GM18505 (cell line): ENCODE data around the gene GPBAR1.
A peak's percentile ranks its signal among the peaks of the same experiment; 100 is the strongest.

Experiments
- ATAC-seq: cut with Tn5 transposase; IDR thresholded peaks from one replicate; pipeline ENCODE4 v1.9.1; 2021; ENCODE audit not compliant: unreplicated experiment
- POLR2A ChIP-seq: IDR thresholded peaks from 4 replicates; pipeline ENCODE4 v1.6.1; 2011; ENCODE audit warnings: borderline replicate concordance; ENCODE audit not compliant: insufficient read depth, insufficient read length; ENCODE audit errors: extremely low read depth

The GPBAR1 gene

DNA sequence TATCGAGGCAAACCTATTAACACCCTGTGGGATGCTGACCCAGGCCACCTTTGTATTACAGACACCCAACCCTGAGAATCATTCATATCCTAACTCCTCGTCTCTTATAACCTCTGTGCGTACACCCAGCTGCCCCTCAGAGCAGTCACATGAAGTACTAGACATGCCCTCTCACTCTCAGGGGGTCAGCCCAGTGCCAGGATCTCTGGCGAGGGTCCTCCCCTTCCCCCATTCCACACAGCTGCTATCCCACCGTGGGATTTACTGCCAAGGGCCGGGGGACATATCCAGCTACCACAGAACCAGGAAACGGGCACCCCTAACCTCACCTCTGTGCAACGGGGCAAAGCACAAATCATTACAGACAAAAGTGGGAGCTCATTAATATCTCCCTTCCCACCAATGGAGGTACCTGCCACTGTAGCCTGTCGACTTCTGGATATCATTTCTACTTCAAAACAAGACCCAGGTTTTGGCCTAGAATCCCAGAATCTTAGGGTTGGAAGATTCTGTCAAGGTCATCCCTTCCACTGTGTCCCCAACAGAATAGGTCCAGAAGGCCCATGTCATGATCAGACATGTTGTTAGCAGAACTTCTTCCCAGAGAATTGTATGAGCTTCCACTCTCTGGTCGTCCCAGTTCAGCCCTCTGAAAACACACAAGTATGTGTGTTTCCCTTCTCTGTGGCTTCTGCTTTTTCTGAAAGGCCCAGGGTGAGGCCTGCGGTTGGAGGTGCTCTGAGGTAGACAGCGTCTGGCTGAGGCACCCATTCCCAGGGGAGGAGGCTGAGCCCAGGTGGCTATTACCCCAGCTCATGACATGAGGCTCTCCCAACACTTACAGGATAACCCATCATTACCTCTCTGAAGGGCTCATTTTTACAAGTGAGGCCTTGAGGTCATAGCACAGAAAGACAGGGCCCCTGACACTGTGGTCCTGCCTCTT lies 29.8 kb downstream of the GPBAR1 start:
- no peak for TF ChIP-seq POLR2A
- peak; percentile 41 for ATAC-seq

DNA sequence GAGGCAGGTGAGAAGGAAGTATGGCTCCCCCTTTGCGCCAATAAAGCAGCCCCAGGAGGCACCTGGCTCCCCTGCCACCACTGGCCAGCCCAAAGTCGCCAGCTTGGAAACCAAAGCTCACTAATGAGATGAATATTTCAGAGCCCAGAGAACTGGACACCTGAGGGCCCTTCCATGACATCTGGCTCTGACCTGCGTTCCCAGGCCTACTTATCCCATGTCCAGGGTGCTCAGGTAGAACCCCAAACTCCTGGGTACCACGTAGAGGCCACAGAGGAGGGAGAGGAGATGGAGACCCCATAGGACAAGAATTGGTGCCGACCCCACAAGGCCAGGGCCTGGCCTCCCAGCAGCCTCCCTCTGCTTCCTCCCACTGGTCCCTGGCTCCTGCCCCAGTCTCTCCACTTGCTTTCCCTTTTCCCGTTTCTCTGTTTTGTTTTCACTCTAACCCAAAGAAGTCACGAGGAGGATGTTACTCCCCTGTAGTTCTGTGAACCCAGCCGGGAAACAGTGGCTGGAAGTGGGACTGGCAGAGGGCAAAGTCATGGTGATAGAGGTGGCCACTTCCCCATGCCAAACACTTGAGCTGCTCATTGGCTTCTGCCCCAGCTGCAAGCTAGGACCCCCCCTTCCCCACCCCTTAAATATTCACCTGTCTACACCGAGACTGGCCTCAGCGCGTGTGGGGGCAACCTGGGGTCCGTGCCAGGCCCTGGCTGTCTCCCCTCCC lies 30.7 kb downstream of the GPBAR1 start:
- no peak for TF ChIP-seq POLR2A
- ATAC-seq: no peak

DNA sequence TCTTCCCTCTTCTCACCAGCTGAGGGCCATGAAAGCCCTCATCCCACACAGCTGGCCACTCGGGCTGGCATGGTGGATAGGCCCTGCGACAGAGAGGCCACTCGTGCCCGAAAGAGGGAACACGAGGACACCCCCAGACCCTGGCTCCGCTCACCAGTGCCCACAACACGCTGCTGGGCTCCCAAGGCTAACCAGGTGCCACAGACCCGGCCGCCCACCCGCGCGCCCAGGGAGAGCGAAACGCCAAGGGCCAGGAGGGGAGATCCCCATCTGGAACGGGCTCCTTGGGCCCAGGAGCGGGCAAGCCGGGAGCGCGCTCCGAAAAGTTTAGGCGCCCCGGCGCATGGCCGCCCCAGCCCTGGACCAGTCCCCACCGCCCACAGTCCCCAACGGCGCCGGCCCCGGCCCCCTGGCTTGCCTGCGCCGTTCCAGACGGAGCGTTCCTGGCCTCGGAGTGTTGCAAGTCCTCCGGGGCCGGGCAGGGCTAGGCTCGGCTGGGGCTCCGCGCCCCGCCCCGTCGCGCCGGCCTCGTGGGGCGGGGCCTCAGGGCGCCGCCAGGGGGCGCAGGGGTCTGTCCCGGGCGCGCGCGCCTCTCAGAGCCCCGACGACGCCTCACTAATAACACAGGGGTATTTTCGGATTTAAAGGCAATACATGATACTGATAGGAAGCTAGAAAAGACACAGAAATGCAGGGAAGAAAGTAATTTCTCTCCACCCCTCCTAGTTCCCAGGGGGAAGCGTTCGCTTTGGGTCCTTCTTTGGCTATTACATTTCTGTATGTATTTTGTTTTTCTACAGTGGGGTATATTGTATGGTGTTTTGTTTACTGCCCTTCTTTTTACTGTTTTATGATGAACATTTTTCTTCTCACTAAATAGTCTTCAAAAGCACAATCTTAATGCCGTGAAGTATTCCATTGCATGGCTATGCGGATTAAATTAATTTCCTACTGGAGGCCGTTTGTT lies 31.5 kb downstream of the GPBAR1 start, which contains the start of gene TMBIM1:
Gene TMBIM1, minus strand, starts transcription at position 456 of the 967 bp plus-strand sequence. CDS start 10,362 bp downstream, outside the sequence.
- peak; percentile 73 for ATAC-seq
- peak; percentile 52 for TF ChIP-seq POLR2A

DNA sequence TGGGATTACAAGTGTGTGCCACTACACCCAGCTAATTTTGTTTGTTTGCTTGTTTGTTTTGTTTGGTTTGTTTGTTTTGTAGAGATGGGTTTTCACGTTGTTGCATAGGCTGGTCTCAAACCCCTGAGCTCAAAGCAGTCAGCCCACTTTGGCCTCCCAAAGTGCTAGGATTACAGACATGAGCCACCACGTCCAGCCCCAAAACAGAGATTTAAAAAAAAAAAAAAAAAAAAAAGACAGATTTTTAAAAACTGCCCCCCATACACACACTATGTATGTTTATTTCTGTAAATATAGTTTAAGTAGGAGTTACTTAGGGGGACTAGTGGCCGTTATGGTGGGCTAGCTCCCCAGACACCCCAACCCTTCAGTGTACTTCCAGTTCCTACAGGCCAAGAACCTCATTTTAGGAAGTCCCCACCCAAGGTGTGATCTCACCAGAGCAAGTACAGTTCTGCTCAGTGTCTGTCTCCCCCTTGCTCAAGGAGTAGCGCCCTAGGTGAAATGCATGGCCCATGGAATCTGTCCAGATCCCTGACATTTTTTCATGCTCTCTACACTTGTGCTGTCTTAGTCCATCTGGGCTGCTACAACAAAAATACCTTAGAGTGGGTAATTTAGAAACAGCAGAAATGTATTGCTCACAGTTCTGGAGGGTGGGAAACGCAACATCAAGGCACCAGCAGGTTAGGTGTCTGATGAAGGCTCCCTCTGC lies 33.1 kb downstream of the GPBAR1 start:
- no peak for ATAC-seq
- TF ChIP-seq POLR2A: no peak

DNA sequence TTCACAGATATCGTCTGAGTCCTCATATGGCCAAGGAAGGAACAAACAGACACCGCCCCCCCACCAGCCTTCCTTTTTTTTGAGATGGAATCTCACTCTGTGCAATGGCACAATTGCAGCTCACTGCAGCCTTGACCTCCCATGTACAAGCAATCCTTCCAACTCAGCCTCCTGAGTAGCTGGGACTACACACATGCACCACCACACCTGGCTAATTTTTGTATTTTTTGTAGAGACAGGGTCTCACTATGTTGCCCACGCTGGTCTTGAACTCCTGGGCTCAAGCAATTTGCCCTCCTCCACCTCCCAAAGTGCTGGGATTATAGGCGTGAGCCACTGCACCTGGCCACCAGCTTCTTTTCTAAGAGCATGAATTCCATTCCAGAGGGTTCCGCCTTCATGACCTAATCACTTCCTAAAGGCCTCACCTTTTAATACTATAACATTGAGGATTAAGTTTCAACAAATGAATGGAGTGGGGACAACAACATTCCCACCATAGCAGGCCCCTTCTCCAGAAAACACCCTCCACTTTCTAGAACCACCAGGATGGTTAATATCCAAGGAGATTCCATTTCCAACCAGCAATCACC lies 33.7 kb downstream of the GPBAR1 start:
- TF ChIP-seq POLR2A: no peak
- no peak for ATAC-seq

DNA sequence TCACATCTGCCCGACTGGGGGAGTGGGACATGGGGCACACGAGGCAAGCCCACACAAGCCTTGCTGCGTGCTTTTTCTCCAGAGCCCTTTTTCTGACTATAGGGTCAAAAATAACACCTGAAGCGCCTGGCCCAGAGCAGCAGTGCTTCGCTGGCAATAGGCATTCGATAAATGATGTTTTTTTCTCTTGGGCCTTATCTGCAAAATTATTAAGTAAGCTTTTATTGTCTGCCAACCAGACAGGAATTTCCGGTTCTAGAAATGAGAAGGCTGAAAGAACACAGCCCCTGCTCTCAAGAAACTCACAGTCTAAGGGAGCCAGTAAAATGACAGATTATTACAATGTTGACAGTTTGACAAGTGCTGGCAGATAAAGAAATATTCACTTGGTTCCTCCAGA lies 34.2 kb downstream of the GPBAR1 start:
- no peak for ATAC-seq

DNA sequence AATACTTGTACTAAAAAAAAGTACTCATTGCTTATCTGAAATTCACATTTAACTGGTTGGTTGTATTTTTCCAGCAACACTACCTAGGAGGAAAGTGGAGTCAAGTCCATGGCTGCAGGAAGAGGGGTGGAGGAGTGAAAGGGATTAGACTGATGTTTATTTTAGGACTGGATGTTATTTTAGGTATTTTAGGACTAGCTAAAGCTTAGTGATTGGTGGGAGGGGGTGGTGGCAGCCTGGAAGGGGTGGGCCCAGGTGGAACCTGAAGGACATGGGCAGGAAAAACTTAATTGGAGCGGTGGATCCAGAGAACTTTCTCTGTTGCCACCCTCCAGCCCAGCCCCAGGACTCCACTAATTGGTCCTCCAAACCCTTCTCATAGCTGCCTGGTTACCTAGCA lies 35.4 kb downstream of the GPBAR1 start:
- no peak for ATAC-seq
- no peak for TF ChIP-seq POLR2A

More for the DNA sequence above, 34.2 kb downstream of the GPBAR1 start:
- TF ChIP-seq POLR2A: no peak

DNA sequence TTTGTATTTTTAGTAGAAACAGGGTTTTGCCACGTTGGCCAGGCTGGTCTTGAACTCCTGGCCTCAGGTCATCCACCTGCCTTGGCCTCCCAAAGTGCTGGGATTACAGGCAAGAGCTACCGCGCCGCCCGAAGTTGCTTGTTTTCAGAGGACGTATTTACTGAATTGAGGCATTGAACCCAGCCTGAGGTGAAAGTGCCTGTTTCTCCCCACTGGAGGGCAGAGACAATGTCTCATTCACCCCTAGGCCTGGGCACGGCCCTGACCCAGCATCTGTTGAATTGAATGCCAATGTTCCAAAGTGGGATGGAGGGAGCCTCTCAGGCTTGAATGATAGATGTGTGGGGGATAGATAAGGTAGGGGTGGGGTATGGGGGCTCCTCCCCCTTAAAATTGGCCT lies 36.0 kb downstream of the GPBAR1 start:
- ATAC-seq: no peak
- TF ChIP-seq POLR2A: no peak

DNA sequence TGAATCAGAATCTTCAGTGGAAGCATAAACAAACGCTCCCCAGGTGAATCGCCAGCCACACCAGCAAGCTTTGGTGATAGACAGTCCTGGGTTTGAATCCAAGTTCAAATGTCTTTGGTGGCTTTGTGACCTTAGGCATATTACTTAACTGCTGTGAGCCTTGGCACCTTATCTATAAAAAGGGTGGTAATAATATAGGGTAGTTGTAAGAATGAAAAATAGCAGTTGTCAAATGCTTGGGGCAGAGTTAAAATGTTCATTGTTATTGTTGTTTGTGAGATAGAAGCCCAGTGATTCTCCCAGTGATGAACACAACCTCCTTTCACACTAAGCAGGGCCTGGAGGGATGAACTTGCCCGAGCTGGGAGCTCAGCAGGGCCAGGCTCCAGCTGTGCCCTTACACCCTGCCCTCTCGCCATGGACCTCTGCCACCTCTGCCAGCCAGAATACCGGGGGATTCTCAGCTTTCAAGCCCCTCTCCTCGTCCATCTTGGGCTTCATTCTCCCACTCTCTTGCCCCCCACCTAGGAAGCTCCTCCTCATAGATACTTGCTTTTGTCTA lies 37.6 kb downstream of the GPBAR1 start:
- TF ChIP-seq POLR2A: no peak
- no peak for ATAC-seq

DNA sequence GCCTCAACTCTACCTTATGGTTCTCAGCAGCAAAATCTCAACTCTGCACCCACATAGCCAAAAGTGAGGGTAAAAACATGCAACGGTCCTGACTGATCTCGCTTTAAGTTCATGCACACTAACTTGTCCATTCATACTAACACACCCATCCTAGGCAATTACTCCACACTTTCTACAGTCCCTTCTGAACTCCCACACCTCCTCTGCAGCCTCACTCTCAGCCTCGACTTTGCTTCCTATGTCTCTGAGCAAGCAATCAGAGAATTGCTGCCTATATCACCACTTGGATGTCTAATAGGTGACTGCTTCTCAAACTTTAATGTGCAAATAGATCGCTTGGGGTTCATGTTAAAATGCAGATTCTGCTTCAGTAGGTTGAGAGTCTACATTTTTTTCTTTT lies 39.3 kb downstream of the GPBAR1 start:
- TF ChIP-seq POLR2A: no peak
- ATAC-seq: no peak

DNA sequence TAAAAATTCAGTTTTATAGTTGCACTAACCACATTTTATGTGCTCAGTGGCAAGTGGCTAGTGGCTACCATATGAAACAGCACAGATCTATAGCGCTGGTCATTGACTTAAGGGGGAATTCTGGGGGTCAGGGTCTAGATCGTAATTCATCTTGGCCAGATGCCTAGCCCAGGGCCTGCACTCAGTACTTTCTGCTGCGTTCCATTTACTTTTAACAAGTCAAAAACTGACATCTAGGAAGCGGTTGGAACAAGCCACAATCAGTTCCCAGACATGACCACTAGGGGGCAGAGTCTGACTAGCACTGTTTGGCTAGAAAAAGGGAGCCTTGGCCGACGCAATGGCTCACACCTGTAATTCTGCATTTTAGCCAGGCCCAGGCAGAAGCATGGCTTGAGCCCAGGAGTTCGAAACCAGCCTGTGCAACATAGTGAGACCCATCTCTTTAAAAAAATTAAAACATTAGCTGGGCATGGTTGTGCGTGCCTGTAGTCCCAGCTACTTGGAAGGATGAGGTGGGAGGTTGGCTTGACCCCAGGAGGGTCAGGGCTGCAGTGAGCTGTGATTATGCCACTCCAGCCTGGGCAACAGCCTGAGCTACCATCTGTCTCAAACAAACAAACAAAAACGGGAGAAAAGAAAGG lies 40.5 kb downstream of the GPBAR1 start:
- no peak for TF ChIP-seq POLR2A
- ATAC-seq: peak; percentile 79
